HG02678 (cell line): ENCODE measurements around the gene OSBPL3.
"Not testable (repeated sequence)": the region's sequence is repeated elsewhere in the genome, so short reads cannot be mapped to it uniquely, and the experiment has no call there.

Experiments used
- ATAC-seq: cut with Tn5 transposase; IDR thresholded peaks from one replicate; pipeline ENCODE4 v1.9.1; 2021; ENCODE audit warnings: mild to moderate bottlenecking, moderate library complexity; ENCODE audit not compliant: unreplicated experiment

OSBPL3 gene

DNA sequence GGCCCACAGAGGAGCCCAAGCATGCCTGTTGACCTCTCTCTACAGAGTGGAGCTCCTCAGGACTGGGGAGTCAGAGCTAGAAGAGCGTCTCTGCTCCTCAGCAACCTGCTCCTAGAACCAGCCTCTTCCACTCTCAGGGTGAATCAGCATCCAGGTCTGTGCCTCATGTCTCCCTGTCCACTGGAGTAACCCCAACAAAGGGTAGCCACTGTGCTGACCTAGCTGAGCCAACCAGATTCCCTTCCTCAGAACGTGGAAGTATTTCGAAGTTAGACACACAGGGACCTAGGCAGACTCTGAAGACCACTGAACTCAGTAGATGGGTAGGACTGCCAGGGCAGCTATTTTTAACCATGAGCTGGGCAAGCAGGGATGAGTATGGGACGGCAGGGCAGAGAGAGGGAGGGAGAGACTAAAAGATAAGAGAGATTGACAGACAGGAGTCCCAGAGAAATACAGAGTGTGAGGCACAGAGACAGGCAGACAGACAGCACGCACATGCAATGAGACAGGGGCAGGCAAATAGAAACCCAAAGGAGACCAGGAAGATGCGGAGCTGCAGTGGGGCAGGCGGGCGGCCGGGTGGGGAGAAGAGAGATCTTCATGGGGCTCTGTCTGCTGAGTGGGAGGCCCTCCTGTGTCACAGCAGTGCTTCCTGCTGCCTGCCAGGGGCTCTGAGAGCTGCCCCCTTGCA is 56.7 kb downstream of the OSBPL3 start:
- ATAC-seq = no peak

DNA sequence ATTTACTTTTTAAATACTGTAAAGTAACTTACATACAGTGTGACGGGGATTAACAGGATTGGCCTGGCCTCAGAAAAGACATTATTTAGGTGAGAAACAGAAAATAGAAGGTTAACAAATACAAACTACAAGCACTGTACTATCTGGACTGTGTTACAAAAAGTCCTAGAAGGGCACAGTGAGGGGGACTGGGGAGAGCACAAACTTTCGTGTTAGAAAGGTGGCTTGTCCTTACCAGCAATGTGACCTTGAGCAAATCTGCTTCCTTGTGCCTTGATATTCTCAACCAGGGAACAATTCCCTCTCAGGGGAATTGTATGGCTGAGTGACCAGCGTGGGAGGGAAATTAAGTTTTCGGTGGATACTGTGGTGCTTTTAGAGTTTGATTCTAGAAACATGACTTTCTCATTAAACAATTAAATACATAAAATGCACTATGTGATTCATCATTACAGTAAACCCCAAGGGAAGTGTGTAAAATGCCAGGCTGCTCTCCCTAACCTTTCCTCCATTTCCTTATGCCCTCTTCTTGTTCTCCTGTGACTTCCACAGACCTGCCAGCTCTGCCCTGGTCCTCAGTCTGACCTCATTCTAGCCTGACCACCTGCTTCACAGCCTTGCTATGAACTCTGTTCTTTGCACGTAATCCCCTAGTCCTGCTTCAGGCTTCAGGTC is 57.7 kb downstream of the OSBPL3 start:
- no peak for ATAC-seq

DNA sequence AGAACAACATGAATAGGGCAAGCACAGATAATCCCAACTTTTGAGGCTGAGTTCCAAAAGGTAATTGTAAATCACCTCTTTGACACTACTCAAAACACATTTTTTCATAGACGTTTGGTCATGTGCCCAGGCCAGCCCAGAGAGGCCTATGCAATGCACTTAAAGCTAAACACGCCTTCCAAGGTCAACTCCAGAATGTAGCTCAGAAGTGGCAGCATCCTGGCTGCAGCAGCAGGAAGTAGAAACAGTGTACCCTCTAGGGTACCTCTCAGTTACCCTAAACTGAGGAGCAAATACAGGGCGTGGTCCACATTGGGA is 58.7 kb downstream of the OSBPL3 start:
- no peak for ATAC-seq

DNA sequence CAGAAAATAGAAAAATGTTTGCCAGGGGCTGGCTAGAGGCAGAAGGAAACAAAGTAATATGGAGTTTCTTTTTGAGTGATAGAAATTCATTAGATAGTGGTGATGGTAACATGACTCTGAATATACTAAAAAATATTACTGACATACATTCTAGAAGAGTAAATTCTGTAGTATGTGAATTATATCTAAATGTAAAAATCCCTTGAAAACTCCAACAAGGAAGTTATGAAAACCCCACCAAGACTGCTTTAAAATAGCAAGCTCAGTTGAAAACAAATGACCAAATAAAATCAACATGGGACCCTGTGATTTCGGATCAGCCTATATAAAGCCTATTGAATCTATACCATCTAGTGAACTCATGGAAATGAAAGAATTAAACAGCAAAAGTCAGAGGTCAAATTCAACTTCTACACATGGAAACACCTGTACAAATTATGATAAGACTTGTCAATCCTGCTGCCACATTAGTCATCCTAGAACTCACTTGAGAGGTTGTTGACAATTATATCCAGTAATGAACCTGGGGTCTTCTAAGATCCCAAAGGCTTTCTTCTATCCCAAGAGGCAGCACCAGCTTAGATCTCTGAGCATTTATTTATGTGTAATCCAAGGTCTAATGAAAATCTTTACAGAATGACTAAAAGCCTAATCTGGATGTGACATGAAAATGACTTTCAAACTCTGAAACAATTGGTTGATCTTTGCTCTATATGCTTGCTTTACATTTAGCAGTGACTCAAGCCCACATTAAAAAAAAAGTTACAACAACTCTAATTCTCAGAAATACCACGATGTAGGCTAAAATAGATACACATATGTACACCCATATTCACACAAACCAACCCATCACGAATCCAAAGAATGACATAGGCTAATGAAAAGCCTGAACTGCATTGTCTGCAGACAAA is 59.3 kb downstream of the OSBPL3 start:
- ATAC-seq = no peak

DNA sequence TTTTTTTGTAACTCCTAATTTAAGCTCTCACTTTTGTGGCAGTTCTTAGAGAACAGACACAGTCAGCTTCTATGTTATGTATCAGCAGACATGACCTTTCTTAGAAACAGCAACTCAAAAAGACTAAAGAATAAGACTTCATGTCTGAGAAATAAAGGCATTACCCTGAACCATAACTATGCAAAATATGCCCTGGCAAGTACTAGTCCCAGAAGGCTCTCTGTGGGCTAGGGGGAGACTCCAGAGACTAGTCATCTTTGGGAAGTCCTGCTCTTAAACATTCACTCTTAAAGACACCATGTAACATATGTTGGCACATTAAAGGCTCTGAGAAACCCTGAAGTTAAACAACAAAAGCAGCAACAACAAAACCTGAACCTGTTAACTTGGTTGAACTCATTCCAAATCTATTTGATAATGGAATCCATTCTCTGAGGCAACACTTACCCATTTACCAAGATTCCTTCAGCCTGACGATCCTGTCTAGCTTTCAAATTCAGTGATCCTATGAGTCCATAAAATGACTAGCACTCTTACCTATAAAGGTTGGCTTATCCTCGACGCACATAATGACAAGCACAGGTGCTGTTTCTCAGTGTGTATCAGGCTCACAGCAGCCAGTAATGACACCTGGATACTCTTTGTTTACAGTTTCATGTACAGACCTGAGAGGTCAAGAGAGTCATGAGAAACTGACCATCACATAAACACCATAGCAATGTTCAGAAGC is 62.3 kb downstream of the OSBPL3 start:
- peak; percentile 48 for ATAC-seq

DNA sequence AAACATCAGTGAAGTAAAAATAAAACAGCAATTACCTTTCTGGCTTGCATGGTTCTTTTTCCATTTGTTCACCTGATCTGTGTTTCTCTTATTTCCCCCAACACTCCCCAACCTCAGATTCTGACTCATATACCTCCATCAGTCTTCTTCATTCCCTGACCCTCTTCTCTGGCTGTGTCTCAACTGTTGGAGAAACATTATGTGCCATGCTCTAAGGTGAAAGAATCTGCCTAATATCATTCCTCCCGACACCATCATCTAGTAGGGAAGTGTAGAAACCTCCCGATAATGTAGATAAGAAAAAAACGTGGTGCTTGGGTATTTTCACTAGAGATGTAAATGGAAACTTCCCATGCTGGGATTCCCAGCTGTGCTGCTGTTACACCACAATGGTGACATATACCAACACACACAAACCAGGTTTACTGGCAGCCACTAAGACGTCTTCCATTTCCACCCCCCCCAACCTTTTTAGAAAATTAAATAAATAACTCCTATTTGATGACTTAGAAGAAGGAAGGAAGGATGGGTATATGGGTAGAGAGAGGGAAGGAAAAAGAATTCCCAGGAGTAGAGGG is 63.4 kb downstream of the OSBPL3 start:
- no peak for ATAC-seq

DNA sequence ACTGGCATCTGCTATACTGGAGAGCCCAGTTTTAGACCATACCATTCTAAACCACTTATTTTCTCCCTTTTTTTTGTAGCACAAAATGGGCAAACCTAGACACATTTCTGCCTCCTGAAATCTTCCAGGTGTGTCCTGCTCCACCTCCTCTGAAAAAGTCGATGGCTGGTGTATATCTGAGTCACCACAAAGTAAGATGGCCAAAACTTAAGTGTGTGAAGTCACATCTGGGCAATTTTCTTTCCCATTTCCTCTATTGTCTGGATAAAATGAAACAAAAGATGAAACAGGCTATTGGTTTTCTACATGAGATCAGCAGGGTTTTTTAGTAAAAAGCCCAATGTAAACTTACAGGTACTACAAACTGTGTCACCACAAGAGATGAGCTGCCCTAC is 65.5 kb downstream of the OSBPL3 start:
- ATAC-seq = no peak

DNA sequence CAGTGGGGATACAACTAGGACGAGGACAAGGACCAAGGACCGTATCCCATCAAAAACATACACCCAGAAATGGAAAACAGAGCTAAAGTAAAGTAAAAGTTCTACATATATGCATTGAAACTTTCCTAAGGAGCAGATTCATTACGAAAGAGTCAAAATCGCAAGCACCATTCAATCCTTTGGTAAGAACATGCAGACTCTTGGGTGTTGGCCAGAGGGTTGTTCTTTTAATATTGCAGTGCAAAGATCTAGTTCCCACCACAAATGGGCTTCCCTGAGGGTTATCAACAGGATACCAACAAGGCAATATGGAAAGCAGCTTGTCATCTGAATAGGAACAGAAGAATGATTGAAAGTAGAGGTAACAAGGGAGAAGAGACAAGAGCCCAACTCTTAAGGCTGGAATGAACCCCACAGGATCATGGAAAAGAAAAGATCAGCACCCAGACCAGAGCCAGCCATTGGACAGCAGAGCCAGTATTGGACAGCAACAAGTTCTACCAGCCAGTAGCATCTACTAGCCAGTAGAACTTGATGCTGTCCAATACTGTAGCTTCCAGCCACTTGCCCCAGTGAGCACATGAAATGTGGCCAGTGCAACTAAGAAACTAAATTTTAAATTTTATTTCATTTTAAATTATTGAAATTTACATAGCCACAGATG is 66.0 kb downstream of the OSBPL3 start:
- ATAC-seq = no peak

DNA sequence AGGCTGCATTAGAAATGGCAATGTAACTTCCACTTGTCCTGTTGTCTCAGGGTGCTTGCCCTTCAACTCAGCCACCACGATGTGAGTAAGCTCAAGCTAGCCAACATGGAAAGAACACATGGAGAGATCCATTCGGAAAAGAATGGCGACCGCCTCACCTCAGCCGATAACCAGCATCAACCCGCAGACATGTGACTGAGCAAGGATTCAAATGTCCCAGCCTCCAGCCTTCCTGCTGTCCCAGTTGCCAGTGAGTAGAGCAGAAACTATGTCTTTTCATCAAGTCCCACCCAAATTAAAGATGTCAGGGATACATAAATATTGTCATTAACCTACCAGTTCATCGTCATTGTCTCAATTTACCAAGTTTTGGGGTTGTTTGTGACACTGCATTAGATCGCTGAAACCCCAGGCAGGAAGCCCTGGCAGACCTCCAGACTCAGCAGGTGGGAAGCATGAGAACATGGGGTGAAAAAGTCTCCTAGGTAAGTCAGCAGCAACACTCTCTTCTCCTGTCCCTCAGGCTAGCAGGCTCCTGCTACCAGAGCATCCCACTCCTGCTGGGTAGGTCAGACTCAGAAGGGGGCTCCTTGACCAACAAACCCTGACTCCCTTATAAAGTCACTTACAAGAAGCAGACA is 67.0 kb downstream of the OSBPL3 start:
- ATAC-seq = no peak

DNA sequence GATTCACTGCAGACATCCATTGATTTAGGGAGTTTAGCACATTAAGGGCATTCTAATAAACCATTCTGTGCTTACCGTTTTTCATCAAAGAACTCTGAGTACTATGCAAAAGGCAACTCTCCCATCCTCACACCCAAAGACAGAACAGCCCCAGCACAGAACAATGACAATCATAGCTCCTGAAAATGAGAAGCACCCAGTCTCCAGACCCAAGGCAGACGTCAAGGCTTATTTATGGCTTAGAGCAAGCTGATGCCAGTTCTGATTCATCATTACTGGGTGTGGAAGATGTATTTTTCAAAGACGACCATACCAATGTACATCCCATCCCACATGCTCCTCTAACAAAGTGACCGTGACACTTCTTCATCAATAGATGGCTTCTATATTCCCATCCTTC is 67.6 kb downstream of the OSBPL3 start:
- ATAC-seq = no peak

DNA sequence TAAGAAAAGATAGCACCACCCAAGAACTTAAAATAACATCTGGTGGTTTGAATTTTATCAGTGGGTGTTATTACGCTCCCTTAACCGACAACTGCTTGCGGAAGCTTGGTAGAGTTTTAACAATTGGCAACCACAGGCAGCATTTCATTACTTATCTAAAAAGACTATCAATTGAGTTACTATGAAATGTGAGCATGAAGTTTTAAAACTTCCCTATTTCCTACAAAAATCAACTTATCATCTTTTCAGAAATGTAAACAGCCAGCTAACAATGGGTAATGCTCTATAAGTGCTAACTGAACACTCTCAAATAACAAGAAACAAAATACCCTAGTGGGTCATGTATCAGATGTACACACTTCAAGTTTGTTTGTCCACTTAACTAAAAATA is 68.8 kb downstream of the OSBPL3 start:
- ATAC-seq = peak; percentile 40

DNA sequence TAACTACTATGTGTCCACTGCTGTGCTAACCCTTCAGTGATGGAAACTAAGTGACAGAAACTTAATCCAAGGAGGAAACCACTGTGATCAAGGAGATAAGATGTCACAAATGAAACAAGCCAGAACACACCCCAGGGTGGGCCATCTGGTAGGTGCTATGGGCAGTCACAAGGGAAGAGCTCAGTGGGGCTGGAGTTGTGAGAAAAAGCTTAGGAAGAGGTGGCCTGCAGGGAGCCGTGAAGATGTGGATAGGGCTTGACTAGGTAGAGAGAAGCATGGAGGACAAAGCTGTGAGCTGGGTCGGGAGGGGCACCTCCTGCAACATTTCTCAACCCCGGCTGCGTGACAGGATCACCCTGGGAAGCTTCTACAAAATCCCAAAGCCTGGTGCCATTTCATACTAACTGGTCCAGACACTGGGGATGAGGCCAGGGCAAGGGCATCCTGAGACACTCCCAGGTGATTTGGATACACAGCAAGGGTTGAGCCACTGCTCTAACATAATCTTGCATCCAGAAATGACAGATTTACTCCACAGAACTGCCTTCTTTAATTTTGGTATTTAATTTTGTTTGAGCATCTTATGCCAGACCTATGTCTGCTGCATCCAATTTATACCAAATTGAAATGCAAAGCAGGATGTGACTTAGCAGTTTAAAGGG is 69.3 kb downstream of the OSBPL3 start:
- no peak for ATAC-seq

DNA sequence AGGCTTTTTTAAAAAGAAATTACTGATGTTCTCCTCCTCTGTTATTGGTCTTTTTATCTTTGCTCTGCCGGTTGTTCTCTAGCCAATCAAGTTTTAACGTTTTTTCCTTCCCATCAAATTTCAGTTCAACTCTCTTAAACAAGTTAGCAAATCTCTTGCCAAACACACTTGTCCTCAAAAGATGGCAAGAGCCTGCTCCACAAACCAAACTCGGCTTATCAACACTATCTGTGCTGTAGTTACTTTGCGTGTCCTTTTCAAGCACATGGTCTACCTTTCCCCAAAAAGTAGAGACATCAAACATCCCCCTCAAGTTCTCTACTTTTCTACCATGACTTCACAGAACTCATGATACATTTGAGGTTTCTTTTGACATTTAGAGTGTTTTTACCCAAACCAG is 71.3 kb downstream of the OSBPL3 start:
- ATAC-seq = no peak

DNA sequence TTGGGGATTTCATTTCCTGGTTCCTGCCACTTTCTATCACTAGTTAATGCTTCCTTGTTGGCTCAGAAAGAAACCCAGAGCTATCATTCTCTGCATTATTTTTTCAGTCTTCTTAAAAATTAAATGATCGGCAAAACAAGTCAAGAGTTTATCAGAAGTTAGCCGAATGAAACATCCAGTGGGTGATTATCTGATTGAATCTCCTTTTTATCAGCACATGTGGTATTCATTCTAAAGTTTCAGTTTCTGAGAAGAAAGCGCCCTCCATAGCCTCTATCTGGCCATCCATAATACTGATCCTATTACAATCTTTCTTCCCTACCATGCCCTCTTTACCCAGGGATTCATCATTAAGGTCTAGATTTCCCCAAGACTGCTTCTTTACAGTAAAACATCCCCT is 71.8 kb downstream of the OSBPL3 start:
- ATAC-seq = no peak

DNA sequence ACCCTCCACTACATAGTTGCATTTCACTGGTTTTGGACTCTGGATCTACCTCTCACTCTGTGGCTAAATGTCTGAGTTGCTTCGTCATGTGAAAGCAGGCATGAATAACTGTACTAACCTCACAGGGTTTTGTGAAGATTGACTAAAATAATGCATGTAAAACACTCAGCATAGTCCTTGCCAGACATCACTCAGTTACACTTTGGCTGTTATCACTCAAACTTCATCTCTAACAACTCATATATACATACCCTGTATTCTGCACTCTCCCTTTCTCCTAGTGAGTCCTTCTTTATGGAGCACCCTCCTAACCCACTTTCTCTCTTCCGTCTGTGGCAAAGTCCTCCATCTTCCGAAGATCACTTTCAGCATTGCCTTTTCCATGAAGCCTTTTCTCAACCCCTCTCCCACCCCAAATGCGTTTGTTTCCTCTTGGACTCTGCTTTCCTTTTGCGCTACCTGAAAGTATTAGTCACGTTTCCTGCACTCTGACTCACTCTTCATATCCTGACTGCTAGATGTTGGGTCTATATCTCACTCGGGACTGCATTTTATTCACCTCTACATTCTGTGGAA is 72.6 kb downstream of the OSBPL3 start:
- peak; percentile 51 for ATAC-seq

DNA sequence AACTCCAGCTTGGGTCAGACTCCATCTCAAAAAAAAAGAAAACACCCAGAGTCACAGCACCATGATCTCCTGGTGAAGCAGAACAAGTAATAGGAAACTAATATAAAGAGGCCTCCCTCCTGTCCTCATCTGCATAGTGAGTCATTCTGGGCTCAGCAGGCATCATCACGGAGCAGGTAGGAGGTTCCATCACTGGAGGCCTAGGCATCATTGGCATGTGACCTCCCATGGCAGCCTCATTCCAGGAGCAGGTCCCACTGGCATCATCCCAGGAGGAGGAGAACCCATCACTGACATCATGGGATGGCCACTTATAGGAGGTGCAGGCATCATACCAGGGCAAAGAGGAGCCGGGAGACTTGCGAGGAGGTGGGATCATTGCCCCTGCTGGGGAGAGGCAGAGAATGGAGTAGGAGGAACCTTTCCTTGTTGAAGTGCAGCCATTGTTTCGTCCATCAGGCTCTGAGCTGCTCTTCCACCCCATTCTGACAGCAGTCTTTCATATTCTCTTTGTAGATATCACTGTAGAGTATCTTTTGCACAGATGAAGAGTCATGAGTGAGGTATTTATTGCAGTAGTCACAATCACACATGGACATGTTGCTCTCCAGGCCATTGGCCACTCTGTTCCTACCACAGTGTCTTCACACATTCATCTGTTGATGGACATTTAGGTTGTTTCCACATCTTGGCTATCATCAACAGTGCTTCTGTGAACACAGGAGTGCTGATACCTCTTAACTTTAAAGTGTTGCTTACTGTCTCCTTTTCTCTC is 73.8 kb downstream of the OSBPL3 start:
- ATAC-seq = no peak

DNA sequence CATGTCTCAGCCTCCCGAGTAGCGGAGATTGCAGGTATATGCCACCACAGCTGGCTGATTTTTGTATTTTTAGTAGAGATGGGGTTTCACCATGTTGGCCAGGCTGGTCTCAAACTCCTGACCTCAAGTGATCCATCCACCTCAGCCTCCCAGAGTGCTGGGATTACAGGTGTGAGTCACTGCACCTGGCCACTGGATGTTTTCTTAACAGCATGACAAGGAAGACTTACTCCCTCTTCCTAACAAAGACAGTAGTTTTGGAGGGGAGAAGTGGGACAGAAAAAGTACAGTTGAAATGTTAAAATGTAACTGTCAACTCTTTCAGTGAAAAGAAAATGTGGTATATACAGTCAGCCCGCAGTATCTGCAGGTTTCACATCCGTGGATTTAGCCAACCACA is 76.0 kb downstream of the OSBPL3 start:
- ATAC-seq = not testable (repeated sequence)

DNA sequence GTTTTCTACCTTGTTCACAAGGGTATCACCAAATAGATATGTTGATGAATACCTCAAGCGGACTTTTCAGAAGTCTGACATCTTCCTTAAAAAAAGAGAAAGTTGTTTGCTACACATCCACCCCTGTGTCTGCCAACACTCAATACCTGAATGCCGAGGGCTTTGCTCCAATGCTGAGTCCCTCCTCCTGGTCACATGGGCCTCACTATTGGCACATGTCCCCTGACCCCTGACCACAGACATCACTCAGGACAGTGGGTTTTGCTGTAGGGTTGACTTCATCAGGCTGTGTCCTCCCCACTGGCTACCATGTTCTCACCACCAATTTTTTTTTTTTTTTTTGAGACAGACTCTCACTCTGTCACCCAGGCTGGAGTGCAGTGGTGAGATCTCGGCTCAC is 76.4 kb downstream of the OSBPL3 start:
- no peak for ATAC-seq
